ENCODE measurements around the gene WSCD2.

- no peak for TF ChIP-seq SMC3 (IDR thresholded peaks at IDR 0.05; ENCODE audit: low read depth, low read length)
- no peak for TF ChIP-seq POLR2A (IDR thresholded peaks at IDR 0.05; ENCODE audit: low read depth, low read length)
- TF ChIP-seq, protein P1, sequence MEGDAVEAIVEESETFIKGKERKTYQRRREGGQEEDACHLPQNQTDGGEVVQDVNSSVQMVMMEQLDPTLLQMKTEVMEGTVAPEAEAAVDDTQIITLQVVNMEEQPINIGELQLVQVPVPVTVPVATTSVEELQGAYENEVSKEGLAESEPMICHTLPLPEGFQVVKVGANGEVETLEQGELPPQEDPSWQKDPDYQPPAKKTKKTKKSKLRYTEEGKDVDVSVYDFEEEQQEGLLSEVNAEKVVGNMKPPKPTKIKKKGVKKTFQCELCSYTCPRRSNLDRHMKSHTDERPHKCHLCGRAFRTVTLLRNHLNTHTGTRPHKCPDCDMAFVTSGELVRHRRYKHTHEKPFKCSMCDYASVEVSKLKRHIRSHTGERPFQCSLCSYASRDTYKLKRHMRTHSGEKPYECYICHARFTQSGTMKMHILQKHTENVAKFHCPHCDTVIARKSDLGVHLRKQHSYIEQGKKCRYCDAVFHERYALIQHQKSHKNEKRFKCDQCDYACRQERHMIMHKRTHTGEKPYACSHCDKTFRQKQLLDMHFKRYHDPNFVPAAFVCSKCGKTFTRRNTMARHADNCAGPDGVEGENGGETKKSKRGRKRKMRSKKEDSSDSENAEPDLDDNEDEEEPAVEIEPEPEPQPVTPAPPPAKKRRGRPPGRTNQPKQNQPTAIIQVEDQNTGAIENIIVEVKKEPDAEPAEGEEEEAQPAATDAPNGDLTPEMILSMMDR (conservative IDR thresholded peaks at IDR 0.05; ENCODE audit: low read depth, low read length) = no peak
- no peak for TF ChIP-seq RAD21 (IDR thresholded peaks at IDR 0.05; ENCODE audit: low read length)
- TF ChIP-seq, protein P2, sequence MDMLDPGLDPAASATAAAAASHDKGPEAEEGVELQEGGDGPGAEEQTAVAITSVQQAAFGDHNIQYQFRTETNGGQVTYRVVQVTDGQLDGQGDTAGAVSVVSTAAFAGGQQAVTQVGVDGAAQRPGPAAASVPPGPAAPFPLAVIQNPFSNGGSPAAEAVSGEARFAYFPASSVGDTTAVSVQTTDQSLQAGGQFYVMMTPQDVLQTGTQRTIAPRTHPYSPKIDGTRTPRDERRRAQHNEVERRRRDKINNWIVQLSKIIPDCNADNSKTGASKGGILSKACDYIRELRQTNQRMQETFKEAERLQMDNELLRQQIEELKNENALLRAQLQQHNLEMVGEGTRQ (IDR thresholded peaks at IDR 0.05; ENCODE audit: low read depth, low read length) = no peak
- TF ChIP-seq RCOR1 (IDR thresholded peaks at IDR 0.05; ENCODE audit: insufficient replicate concordance, low read length) = no peak
- no peak for TF ChIP-seq MAFK (IDR thresholded peaks at IDR 0.05; ENCODE audit: low read depth, low read length)
Measured at GRCh38 chr12:108298761-108299275, 169.7 kb downstream of the WSCD2 start.

Data from IMR-90 (cell line).